Activated T-cell treated with anti-CD3 and anti-CD28 coated beads for 24 hours (primary cell): ENCODE data around the gene CRHR1.

Experiments used
- DNase-seq: peaks from one replicate; pipeline ENCODE4 v3.0.0-alpha.2; 2020; ENCODE audit warnings: low read depth

CRHR1 gene

GRCh38 chr17:45789874-45790273 is 5.8 kb downstream of the CRHR1 start:
- DNase-seq: no peak

DNA sequence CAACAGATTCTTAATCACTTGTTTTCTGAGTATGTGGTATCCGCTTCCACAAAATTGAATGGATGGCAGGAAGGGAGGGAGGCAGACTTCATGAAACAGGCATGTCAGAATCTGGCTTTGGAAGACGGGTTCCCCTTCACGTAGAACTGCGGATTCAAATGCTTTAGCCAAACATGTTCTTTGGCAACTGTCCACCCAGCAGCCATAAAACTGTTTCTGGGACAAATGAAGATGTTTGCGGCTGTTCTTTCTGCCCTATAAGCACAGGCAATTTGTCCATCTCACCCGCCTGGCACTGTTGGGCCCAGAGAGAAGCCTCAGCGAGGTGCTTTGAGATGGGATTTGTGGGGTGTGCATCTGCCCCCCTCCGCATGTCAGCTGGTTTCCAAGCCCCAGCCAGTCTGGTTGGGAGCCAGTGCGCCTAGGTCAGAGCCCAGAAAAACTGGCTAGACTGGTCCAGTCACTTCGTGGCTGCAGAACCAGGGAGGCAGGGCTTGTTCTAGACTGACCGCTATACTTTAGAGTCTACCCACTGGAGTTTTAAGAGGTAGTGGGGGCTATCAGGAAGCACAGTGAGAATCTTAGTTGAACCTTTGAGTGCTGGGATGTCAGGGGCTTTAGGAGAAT is 6.3 kb downstream of the CRHR1 start:
- DNase-seq: no peak

DNA sequence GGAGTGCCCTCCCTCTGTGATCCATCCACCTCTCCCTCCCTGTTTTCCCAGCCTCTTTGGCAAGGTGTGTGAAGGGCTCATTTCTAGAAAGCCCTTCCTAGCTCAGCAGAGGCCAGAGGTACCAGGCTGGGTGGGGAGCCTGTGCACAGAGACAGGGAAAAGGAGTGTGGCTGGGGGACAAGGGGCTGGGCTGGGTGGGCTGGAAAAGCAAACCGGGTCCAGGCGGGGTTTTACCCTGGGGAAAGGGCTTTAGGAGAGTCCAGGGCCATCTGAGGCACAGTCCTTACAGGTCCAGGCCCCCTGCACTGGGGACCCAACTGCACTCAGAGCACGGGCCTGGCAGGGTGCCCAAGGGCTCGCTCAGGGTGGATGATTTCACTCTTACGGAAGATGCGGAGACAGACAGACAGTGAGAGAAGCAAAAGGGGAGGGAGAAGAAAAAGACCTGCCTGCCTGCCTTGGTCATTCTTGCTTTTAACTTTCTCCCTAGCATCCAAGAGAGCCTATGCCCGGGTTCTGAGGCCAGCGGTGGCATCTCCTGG is 7.0 kb downstream of the CRHR1 start:
- no peak for DNase-seq

GRCh38 chr17:45791935-45792334 is 7.8 kb downstream of the CRHR1 start:
- DNase-seq: no peak

DNA sequence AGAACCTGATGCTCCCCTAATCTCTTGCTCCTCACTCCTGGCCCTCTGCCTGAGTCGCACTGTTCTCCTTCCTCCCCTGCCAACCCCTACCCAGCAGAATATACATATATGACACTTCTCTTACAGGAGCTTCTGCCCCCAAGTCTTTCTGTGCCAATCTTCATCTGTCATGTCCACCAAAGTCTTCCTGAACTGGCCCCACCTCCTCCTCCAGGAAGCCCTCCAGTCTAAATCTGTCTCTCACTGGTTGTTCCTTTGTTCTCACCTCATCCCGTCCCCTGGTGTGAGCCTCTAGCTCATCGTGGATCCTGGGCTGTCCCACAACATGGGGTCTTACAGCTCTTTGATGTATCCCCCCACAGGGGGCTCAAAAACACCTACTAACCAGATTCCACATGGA is 8.3 kb downstream of the CRHR1 start:
- no peak for DNase-seq

GRCh38 chr17:45792995-45793755 is 9.1 kb downstream of the CRHR1 start:
- DNase-seq: no peak

DNA sequence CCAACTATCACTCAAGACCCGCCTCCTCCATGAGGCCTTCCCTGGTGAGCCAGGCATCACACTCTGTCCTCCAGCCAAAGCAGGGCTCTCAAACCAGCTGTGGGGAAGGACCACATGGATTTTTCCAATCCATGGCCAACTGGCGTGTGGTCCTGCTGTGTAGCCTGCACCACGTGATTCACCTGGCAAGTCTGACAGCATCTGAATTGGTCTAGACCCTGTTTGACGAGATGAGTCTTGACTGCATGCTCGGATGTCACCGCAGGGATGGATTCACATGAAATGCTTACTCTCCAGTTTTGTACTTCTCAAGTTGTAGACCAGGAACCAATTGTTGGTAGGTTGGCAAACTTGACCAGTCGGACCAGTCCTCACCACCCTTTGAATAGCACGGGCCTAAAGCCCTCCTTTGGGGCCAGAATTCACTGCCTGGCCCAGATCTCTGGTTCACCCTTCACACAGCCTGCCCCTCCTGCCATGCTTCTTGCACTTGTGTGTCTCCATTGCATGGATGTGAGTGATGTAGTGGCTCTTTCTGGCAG is 9.9 kb downstream of the CRHR1 start:
- no peak for DNase-seq

GRCh38 chr17:45794840-45795239 is 10.7 kb downstream of the CRHR1 start:
- no peak for DNase-seq

GRCh38 chr17:45800816-45801215 is 16.7 kb downstream of the CRHR1 start:
- DNase-seq: no peak

GRCh38 chr17:45801421-45801820 is 17.3 kb downstream of the CRHR1 start:
- no peak for DNase-seq

DNA sequence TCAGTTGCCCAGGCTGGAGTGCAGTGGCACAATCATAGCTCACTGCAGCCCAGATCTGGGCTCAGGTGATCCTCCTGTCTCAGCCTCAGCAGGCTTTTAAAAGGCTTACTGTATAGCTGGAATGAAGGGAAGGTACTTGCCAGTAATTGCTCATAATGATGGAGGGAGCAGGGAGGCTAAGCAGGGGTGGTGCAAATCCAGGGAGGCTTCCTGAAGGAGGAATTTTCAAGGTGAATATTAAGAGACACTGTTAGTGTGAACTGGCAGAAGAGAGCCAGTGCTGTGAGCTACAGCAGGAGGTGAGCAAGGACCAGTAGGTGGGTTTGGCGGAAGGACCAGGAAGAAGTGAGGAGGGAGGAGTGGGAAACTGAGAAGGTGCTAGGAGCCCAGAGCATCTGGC is 24.7 kb downstream of the CRHR1 start:
- DNase-seq: no peak

DNA sequence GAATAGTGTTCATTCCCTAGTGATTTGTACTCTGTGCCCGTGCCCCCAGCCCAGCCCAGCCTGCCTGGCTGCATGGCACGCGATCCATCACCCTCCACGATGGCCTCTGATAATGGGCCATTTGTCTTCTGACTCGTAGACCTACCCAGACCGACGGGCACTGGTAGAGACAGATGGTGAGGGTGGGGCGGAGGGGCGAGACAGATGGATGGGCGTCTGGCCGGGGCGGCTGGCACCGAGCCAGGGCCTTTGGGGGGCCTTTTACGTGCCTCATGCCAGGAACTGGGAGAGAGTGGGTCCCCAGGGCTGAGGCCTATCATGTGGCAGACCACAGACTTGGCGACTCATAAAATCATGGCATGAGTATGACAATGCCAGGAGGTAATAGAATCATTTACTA is 25.4 kb downstream of the CRHR1 start:
- no peak for DNase-seq

- DNase-seq: no peak
These were observed 28.0 kb downstream of the CRHR1 start for GRCh38 chr17:45812102-45812501.

DNA sequence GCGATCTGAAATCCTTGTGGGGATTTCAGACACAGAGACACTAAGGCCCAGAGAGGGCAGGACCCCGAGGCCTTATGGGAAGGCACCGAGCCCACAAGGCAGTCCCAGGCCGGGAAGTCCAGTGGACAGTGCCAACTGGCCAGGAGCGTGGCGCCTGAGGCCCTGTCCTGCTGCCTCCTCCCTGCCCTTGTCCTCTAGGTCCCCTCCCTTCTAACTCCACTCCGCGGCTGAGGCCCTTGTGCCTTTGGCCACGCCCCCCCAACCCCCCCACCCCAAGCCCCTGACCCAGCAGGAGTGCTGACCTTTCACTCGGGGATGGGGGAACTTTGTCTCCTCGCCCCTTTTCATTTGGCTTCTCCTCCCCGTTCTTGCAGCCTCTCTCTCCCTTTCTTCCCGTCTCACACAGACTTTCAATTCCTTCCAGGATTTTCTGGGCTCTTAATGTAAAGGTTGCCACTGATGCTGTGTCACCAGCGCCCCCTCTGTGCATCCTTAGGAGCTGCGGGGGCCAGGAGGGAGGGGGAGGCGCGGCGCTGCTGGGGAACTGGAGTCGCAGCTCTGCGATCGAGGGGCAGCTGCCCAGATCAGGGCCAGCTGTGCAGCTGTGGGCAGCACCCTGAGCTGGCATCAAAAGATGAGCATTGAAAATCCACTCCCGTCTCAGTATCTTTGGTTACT is 29.1 kb downstream of the CRHR1 start:
- no peak for DNase-seq

DNA sequence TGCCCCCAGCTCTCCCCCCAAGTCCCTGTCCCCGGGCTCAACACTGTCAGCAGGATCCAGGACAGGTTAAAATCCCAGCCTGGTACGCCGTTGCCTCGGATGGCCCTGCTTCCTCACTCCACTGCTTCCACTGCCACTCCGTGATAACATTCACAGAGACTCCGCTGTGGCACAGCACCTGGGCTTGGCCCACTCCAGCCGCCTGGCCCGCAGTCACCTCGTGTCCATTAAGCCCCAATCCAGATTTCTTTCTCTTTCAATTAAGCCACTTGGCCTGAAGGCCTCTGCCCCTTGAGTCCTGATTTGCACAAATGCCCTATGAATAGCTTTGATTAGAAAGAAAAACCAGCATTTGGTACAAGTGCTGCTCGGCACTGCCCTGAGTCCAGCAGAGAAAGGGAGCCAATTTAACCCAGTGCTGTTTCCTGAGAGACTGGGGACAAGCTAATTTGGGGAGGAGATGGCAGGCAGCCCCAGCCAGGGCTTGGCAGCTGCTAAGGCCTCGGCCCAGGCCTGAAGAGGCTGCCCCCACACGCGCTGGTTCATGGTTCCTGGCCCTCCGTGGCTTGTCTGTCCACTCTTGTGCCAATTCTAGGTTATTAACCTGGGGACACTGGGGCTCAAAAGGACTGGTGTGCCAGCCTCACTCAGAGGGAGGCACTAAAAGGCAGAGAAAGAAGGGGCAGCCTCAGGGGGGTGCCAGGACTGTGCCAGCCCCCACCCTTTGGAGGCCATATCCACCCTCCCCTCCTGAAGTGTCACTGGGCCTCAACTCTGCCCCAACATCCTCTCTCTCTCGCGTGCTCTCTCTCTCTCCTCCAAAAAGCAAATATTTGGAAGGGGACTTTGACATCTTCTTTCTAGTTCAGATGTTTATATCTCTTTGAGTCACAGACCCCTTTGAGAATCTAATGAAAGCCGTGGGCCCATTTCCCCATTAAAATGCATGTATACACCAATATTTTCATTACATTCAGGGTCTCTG is 30.8 kb downstream of the CRHR1 start:
- DNase-seq: no peak

- no peak for DNase-seq
These were observed 31.6 kb downstream of the CRHR1 start for GRCh38 chr17:45815752-45816151.

DNA sequence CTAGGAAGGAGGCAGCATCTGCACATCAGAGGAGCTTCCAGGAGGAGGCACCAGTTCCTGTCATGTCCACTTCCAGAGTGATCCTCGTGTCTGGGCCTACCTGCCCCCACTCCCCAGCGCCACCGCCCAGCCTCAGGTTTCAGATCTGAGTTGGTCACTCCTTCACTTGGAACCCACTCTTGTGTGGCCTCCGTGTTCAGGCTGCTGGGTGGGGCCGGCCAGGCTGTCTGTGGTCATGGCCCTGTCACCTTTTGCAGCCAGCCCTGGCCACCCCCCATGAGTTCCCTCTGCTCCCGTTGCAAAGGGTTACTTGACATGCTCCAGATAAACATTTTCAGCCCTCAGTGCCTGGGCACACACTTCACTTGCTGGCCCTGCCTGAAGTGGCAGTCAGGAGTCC is 33.9 kb downstream of the CRHR1 start:
- DNase-seq: no peak

GRCh38 chr17:45818699-45819098 is 34.6 kb downstream of the CRHR1 start:
- no peak for DNase-seq

DNA sequence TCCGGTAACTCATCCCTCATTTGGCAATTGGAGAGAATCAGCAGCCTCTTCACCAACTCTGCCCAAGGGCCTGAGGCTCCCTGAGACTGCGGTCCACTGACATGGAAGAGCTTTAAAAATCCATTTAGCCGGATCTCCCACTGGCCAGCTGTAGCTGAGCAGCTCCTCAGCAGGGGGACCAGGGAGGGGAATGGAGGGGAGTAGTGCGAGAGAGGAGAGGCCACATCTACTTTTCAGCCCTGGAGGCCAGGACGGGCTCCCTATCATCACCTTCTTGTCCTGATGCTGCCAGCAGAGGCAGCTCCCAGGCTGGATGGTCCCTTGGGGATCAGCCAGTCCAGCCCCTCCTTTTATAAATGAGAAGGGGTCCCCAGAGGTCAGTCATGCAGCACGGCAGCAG is 35.5 kb downstream of the CRHR1 start:
- DNase-seq: no peak

DNA sequence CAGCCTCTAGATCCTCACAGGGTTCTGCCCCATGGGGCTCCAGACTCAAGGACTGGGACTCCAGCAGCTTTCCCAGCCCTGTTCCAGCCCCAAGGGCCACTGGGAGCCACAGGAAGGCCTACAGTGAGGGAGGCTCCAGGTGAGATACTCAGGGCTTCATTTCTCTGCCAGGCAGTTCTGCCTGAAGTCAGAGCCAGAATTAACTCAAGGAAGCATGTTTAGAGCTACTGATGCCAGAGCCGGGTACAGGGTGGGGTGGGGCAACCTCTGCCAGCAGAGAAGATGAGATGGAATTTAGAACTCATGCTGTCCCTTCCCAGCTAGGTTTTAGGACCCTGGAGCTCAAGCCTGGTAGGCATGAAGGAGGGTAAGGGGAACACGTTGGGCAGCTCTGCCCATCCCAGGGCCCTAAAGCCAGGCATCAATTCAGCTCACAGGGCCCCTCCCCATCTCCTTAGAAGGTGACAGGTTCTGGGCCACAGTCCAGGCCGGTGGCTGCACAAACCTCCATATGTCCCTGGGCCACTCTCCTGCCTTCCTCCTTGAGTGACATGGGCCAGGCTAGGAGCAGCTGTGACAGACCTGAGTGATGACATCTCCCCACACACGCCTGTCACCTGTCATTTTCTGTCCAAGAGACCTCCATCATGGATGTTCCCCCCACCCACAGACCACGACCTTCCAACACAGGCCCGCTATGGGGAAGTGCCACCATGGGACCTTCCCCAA is 36.1 kb downstream of the CRHR1 start:
- DNase-seq: no peak

- no peak for DNase-seq
These were observed 37.0 kb downstream of the CRHR1 start for GRCh38 chr17:45821147-45821546.
